Measurements from ENCODE around the gene NOPCHAP1.
"Not testable (repeated sequence)": the region's sequence is repeated elsewhere in the genome, so short reads cannot be mapped to it uniquely, and the experiment has no call there.

NOPCHAP1 gene

GRCh38 chr12:104986022-104986941 lies at the start of gene NOPCHAP1:
Gene NOPCHAP1, plus strand, starts transcription at chr12:104986316. Its CDS starts 37 bp downstream, at chr12:104986353.
- DNase-seq, result peak; percentile 92
- ATAC-seq, result peak; percentile 99

GRCh38 chr12:104938371-104938770 lies 47.7 kb upstream of the NOPCHAP1 start:
- no peak for DNase-seq
- no peak for ATAC-seq

- no peak for DNase-seq
- no peak for ATAC-seq
Observed at GRCh38 chr12:104939089-104939488, 47.0 kb upstream of the NOPCHAP1 start.

GRCh38 chr12:104941454-104941853 lies 44.7 kb upstream of the NOPCHAP1 start:
- DNase-seq, result no peak
- ATAC-seq, result no peak

- ATAC-seq (no peak), DNase-seq (no peak)
Observed at GRCh38 chr12:104942075-104942474, 44.0 kb upstream of the NOPCHAP1 start.

GRCh38 chr12:104943401-104943800 lies 42.7 kb upstream of the NOPCHAP1 start:
- DNase-seq, ATAC-seq: not testable (repeated sequence)

GRCh38 chr12:104944252-104944651 lies 41.9 kb upstream of the NOPCHAP1 start:
- ATAC-seq (no peak), DNase-seq (no peak)

- DNase-seq, ATAC-seq: not testable (repeated sequence)
Observed at GRCh38 chr12:104948716-104949115, 37.4 kb upstream of the NOPCHAP1 start.

GRCh38 chr12:104951759-104952509 lies 34.2 kb upstream of the NOPCHAP1 start:
- DNase-seq (no peak), ATAC-seq (no peak)

GRCh38 chr12:104952816-104953215 lies 33.3 kb upstream of the NOPCHAP1 start:
- ATAC-seq (no peak), DNase-seq (no peak)

- no peak for DNase-seq
- no peak for ATAC-seq
Observed at GRCh38 chr12:104953323-104953722, 32.8 kb upstream of the NOPCHAP1 start.

GRCh38 chr12:104955703-104956102 lies 30.4 kb upstream of the NOPCHAP1 start:
- ATAC-seq (no peak), DNase-seq (no peak)

- no peak for DNase-seq
- peak; percentile 4 for ATAC-seq
Observed at GRCh38 chr12:104956870-104957718, 29.0 kb upstream of the NOPCHAP1 start.

- peak; percentile 47 for ATAC-seq
- DNase-seq, result no peak
Observed at GRCh38 chr12:104957719-104958000, 28.5 kb upstream of the NOPCHAP1 start.

- peak; percentile 85 for ATAC-seq
Observed at GRCh38 chr12:104958001-104958804, 27.9 kb upstream of the NOPCHAP1 start, which contains the start of gene SLC41A2. Gene SLC41A2, minus strand, starts transcription at chr12:104958290. Its CDS starts 29,763 bp downstream, at chr12:104928527.

GRCh38 chr12:104958805-104959334 lies 27.2 kb upstream of the NOPCHAP1 start:
- no peak for DNase-seq
- ATAC-seq, result no peak

More at GRCh38 chr12:104958001-104958804, 27.9 kb upstream of the NOPCHAP1 start, which contains the start of gene SLC41A2:
- peak; percentile 83 for DNase-seq

- no peak for DNase-seq
- no peak for ATAC-seq
Observed at GRCh38 chr12:104959335-104959841, 26.7 kb upstream of the NOPCHAP1 start.

GRCh38 chr12:104960464-104960863 lies 25.7 kb upstream of the NOPCHAP1 start:
- ATAC-seq (no peak), DNase-seq (no peak)

GRCh38 chr12:104963757-104964156 lies 22.4 kb upstream of the NOPCHAP1 start:
- ATAC-seq, result no peak
- DNase-seq, result no peak

- ATAC-seq, result no peak
- no peak for DNase-seq
Observed at GRCh38 chr12:104964167-104964855, 21.8 kb upstream of the NOPCHAP1 start.
